HG02610 (cell line): Measurements from ENCODE around the gene ZSCAN5C.

Source experiments
- ATAC-seq: cut with Tn5 transposase; IDR thresholded peaks from one replicate; pipeline ENCODE4 v1.9.1; 2021; ENCODE audit warnings: mild to moderate bottlenecking, moderate library complexity; ENCODE audit not compliant: unreplicated experiment

ZSCAN5C gene

GRCh38 chr19:56258272-56258671, 56.2 kb downstream of the ZSCAN5C start:
- ATAC-seq: no peak
